Kidney capillary endothelial cell (primary cell): ENCODE measurements around the gene WFDC2.

Experiments
- DNase-seq: peaks from one replicate; pipeline ENCODE4 v3.0.0-alpha.2; 2018; ENCODE audit warnings: low spot score

Gene WFDC2

DNA sequence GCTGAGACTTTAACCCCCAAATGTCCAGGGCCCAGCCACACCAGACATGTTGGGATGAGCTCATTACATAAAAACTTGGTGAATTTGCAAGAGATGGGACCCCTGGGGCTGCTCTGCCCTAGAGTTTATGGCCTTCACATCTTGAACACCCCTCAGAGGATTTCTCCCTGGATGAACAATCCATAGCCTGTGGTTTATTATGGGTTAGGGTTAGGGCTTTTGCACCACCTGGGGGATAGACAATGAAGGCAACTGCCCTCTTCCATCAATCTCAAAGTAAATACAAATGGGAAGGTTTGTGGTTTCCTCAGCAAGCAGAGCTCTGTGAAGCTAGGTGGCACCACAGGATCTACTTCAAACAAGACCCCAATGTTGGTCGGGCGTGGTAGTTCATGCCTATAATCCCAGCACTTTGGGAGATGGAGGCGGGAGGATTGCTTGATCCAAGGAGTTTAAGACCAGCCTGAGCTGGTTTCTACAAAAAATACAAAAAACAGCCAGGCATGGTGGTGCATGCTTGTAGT is 28.5 kb downstream of the WFDC2 start:
- DNase-seq, result no peak

DNA sequence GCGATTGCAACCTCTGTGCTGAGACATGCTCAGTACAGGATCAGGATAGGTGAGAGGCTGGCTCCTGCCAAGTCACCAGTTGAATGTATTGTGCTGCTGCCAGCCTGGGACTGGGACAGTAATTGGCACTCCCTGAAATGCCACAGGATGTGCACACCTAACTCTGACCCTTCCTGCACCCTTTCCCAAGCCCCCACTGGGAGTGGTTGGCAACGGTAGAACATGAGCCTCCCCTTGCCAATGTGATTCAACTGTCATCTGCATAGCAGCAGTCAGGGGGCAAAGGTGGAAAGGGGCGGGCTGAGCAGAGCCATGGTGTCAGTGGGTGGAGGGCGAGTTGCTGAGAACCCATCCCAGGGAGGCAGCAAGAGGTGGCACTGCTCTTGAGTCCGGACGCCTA is 30.5 kb downstream of the WFDC2 start:
- DNase-seq, result no peak

DNA sequence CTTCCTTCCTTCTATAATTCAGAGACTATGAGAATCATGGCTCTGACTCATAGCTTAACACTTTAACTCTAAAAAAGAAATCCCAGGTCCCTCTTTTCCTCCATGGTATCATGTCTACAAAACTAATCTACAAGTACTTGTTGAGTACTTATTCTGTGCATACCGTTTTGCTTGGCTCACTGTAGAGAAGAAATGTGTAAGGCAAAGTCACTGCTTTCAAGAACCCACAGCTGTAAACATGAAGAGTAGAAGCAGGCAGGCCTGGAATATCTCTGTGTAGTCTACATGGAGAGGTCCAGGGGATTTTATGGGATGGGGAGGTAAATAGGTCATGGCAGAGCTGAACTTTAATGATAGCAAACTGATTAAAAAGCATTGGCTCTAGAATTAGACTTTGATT is 32.0 kb downstream of the WFDC2 start:
- DNase-seq, result no peak

DNA sequence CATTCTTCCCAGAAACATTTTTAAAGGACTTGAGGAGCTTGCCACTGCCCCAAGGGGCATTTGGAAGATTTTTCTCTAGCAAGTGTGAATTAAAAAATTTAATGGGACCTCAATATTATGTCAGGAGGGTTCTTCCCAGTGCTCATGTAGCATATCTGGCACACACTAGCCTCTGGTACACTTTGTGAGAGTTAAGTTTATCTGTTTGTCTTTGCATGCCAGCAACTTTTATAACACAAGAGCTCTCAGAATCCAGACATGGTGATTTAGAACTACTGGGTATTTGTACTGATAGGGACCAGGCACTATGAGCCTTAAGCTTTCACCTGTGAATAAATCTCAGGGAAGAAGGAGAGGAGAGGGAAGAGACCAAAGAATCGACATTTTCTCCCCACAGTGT is 33.0 kb downstream of the WFDC2 start:
- no peak for DNase-seq

DNA sequence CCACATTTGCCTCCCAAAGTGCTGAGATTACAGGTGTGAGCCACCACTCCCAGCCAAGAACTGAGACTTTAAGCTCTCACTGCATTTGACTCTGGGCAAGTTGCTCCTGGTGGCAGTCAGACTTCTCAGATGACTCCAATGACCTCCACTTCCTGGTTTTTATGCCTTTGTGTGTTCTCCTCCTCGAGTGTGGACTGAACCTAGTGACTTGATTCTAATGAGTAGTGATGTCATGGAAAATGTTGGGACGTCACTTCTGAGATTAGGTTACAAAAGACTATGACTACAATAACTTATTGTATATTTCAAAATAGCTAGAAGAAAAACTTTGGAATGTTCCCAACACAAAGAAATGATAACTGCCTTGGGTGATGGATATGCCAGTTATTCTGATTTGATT is 33.9 kb downstream of the WFDC2 start:
- DNase-seq, result no peak

DNA sequence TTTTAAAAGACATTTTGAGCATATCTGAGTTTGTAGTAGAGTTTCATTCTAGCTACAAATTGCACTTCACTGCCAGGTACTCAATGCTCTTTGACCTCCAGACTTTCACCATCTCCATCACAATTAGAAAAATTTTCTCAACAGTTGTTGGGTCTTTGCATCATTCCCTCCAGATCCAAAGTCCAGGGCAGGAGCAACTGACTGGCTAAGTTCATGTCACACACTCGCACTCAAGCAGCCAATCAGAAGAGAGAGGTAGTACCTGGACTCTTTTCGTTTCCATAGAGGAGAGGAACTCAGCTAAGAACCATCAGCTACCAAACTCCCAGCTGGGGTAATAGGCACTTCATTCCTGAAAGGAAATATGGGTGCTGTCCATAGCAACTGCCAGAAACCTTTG is 36.8 kb downstream of the WFDC2 start:
- no peak for DNase-seq

DNA sequence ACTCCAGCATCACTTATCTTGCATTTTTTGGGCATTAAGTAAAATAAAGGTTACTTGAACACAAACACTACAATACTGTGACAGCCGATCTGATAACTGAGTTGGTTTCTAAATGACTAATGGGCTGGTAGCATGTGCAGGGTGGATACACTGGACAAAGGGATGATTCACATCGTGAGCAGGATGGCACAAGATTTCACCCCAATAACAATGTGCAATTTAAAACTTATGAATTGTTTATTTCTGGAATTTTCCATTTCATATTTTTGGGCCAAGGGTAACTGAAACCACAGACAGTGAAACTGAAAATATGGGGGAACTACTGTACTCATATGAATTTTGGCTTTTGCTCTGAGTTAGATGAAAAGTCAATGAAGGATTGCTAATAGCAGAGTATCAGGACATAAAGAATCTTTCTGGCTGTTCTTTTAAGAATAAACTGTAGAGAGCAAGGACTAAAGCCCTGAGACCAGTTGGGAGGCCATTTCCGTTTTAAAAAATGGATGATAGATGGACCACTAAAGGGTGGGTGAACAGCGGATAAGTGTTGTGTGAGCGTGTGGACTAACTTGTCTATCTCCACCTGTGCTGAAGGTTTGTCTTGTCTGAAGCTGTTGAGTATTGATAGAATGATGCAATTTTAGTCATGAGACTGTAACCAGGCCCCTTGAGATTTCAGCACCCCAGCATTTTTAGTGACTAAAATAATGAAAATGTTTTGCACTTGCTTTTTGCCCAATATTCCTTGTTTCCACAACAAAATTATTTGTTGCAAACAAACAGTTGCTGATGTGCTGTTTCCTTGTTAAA is 37.7 kb downstream of the WFDC2 start:
- no peak for DNase-seq

DNA sequence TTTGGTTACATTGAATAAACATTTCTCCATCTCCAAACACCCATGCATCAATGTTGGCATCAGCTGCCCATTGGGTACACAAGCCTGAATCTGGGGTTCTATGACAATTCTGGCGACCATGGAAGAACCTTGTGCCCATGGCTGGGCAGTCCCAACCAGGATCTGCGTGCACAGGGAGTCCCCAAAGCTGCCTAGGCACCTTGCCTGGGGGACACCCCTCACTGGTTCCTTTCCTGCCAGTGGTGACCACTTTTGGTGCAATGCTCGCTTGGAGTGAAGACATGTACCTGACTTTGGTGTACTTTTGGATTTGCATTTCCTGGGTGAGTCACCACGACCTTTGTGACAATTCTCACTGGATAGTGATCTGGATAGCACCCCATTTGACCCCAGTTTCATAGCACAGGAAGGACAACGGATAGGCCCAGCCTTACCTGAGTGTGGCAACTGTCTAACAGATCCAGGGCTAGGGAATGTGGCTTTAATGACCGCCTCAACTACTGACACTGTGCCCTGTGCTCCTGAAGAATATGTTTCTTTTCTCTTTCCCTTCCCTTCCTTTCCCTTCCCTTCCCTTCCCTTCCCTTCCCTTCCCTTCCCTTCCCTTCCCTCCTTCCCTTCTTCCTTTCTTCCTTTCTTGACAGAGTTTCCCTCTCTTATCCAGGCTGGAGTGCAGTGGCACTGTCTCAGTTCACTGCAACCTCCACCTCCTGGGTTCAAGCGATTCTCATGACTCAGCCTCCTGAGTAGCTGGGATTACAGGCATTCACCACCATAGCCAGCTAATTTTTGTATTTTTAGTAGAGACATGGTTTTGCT is 38.7 kb downstream of the WFDC2 start:
- DNase-seq, result no peak

DNA sequence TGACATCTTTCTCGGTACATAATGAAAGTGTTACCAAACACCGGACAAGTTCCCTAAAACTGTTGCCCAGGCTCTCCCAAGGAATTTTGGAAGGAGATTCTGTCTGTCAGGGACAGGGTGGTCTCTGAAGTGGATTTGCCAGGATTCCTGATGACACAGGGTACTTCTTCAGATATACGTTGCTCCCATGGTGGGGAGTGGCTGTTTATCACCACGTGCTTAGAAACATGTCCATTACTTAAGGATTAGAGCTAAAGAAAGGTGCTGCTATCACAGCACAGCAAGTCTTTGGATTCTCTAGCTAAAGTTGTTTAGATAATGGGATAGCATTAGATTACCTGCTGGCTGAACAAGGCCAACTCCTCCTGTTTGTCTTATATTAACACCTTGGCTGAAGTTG is 39.5 kb downstream of the WFDC2 start:
- no peak for DNase-seq

DNA sequence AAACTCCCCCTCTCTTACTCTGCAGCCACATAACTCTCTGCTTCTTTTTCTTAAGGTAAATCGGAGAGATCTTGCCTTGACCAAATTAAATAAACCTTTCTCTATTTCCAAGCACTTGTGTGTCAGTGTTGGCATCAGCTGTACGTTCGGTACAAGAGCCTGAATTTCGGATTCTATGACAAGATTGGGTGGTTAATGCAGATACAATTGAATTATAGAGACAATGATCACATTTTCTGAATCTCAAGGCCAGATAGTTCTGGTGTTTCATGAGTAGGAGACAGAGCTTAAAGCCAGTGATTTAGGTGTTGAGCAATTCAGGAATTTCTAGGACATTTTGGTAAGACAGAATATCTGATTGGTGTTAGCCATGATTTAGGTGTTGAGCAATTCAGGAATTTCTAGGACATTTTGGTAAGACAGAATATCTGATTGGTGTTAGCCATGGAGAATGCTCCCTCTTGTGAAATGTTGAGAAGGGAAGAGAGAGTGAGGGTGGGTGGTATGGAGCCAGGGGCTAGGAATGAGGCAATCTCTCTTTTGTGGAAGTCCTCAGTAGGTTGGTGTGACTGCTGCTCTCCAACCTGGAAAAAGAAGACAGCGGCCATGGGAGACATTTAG is 40.8 kb downstream of the WFDC2 start:
- DNase-seq, result no peak

DNA sequence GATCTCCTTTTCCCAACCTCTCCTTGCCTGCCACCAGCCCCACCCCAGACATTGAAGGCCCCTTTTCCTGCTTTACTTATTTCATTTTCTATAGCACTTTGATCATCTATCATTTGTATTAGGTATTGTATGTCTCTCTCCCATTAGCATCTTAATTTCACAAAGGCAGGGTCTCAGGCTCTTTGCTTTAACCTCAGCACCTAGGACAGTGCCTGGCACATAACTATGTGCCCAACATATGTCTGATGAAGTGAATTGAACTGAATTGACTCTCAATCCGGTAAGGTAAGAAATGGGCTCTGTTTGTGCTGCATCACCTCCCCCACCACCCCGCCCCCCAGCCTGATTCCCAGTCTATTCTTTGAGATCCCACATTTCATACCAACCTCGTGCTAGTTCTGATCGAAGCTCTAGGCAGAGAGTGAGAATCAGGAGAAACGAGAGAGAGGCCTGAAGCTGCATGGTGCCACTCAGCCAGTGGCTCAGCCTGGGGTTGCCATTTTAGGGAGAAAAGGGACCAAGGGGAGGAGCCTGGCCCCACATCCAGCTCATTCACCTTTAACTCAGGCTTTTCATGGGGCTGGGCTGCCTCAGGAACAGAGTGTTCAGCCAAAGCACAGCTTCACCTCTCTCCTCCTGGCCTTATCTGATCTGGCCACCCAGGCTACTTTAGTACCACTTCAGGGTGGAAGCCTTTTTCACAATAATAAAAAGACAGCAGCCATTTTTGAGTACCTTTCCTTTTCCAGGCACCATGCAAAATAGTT is 45.8 kb downstream of the WFDC2 start, which contains the start of gene SPINT3:
SPINT3 (minus strand) TSS at position 476 of the 767 bp plus-strand sequence; CDS start at position 462, 14 bp downstream.
- no peak for DNase-seq

DNA sequence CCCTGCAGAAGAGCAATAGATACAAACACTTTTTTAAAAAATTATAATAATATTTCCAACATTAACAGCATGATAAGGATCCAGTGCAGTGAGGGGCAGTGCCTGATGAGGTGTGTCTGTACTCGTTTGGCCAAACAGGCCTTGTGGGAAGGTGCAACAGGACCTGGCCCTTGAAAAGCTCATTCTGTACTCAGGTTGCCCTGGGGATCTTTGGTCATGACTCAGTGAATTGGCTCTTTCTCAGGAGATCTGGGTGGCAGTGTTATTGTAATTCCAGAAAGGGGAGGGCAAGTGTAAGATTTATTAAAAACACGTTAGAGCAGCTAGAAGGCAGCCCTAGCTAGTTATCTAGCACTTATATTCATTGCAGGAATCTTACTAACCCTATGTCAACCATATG is 48.7 kb downstream of the WFDC2 start:
- no peak for DNase-seq

DNA sequence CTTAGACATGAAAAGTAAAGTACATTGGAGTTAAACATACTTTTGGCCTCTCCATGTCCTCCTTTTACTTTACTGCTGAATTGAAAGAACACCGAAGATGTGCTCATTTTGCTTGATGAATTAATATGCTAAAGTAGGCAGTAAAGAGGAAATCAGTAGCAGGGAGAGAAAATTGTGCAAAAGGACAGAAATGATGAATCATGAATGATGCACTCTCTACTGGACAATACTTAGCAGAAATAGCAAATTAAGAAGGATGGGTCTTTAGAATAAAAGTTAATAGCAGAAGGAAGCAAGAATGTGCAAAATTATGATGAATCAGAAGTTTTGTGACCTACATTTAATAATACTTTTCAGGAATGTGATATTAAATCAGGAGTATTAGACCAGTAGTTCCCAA is 54.3 kb downstream of the WFDC2 start:
- DNase-seq, result no peak

DNA sequence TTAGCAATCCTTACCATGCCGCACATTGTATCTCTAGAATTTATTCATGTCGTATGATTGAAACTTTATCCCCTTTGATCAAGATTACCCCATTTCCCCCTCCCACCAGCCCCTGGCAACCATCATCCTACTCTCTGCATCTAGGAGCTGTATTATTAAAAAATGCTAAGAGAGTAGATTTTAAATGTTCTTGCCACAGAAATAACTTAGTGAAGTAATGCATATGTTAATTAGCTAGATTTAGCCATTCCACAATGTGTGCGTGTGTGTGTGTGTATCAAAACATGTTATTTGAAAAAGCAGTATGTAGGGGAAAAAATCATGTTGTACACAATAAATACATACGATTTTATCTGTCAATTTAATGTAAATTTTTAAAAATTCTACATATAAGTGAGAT is 57.7 kb downstream of the WFDC2 start:
- no peak for DNase-seq
